ENCODE measurements around the gene HMOX2.

HMOX2 gene

DNA sequence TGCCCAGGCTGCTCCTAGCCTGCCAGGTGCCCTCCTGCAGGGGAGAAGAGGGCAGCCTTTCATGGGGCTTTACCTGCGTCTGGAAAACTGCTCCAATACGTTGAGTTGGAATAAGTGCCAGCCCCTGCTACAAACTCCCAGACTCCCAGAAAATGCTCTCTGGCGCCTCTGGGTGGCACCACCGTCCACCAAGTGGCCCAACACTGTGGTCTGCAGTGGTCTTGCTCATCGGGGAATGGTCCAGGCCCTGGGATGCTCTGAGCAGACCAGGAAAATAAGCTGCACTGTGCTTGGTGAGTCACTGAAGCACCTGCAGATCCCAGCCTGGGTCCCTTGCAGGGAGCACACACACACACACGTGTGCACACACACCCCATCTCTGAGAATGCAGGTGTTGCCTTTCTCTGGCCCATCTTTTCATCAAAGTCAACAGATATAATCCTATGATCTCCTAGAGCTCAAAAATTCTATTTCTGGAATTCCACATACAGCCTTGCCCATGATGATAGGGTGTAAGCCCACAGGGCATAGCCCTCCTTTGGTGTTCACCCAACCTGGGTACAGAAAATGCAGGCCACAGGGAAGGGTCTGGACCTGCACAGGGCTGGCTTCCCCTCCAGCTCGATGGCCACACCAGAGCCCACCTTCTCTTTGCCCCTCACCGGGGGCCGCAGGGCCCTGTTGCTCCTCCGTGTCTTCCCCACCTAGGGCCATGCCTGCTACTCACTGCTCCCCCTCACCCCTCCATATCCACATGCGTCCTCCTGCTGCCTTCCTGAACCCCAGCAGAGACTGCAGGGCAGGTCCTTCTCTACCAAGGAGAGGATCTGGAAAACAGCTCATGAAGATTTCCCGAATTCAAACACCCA is 41.8 kb downstream of the HMOX2 start:
- Histone ChIP-seq H3K9ac (ENCODE audit: low read length) (no peak overlapping the region), H3K4me1 (ENCODE audit: insufficient read depth, low read length) (peaks cover 30% of the 10 kb centered on the region)

DNA sequence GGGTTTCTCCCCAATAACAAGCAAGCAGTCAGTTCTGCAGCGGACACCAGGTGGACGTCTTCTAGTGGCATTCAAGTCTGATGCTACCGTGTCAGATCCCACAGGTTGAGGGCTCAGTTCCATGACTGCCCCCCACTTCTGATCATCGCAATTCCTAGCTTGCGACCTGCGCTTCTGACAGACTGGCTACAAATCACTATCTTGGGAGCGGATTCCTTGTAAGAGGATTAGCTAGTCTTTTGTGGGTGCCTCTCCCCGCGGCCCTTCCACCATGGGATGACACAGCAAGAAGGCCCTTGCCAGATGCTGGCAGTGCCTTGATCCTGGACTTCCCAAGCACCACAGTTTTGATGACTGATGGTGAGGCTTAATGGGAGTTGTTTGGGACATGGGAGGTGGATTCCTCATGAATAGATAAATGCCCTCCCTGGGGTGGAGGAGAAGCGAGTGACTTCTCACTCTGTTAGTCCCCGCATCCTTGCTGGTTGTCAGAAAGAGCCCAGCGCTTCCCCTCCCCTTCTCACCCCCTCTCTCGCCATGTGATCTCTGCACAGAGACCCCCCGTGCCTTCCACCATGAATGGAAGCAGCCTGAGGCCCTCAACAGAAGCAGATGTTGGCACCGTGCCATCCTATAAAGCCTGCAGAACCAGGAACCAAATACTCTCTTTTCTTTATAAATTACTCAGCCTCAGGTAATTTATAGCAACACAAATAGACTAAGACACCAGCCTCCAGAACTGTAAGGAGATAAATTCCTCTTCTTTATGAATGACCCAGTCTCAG is 43.3 kb downstream of the HMOX2 start:
- H3K9ac ChIP-seq (ENCODE audit: low read length): no peak overlapping the region
- H3K27me3 ChIP-seq (ENCODE audit: control insufficient read depth in 1 of 2, insufficient read depth in 2 of 2, low read length in 2 of 2): no peaks in the 10 kb centered on the region
- no peak overlapping the region for H3K27ac ChIP-seq (ENCODE audit: low read depth, low read length)
- H3K9me3 ChIP-seq (ENCODE audit: low read length): no peaks in the 10 kb centered on the region
- H3K36me3 ChIP-seq (ENCODE audit: insufficient read depth, low read length): no peaks in the 10 kb centered on the region
- no peak overlapping the region for H3K4me3 ChIP-seq (ENCODE audit: low read depth in 1 of 2, low read length in 2 of 2)
- peaks cover 24% of the 10 kb centered on the region for H3K4me1 ChIP-seq (ENCODE audit: insufficient read depth, low read length)

More for the DNA sequence above, 41.8 kb downstream of the HMOX2 start:
- Histone ChIP-seq H3K9me3 (ENCODE audit: low read length) (no peaks in the 10 kb centered on the region), H3K27ac (ENCODE audit: low read depth, low read length) (no peak overlapping the region), H3K36me3 (ENCODE audit: insufficient read depth, low read length) (no peaks in the 10 kb centered on the region), H3K27me3 (ENCODE audit: control insufficient read depth in 1 of 2, insufficient read depth in 2 of 2, low read length in 2 of 2) (no peaks in the 10 kb centered on the region), H3K4me3 (ENCODE audit: low read depth in 1 of 2, low read length in 2 of 2) (no peak overlapping the region)

DNA sequence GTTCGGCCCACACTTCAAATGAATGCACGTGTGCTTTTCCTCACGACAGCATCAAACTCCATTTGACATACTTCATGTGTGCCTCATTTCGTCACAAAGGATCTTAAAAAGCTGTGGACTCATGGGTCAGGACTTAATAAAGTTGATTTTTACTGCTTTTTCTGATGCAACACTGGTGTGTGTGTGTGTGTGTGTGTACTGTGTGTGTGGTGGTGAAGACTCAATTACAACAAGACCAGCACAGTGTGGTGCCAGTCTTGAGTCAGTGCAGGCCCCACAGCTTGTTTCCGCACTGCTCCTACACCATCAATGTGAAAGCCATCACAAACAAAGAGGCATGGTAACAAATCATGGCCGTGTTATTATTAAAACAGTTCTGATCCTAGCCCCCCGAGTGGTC is 44.7 kb downstream of the HMOX2 start:
- no peak overlapping the region for H3K27ac ChIP-seq (ENCODE audit: low read depth, low read length)
- no peaks in the 10 kb centered on the region for H3K27me3 ChIP-seq (ENCODE audit: control insufficient read depth in 1 of 2, insufficient read depth in 2 of 2, low read length in 2 of 2)
- no peaks in the 10 kb centered on the region for H3K9me3 ChIP-seq (ENCODE audit: low read length)
- H3K36me3 ChIP-seq (ENCODE audit: insufficient read depth, low read length): no peaks in the 10 kb centered on the region
- H3K4me3 ChIP-seq (ENCODE audit: low read depth in 1 of 2, low read length in 2 of 2): no peak overlapping the region
- H3K4me1 ChIP-seq (ENCODE audit: insufficient read depth, low read length): peaks cover 14% of the 10 kb centered on the region
- no peak overlapping the region for H3K9ac ChIP-seq (ENCODE audit: low read length)

DNA sequence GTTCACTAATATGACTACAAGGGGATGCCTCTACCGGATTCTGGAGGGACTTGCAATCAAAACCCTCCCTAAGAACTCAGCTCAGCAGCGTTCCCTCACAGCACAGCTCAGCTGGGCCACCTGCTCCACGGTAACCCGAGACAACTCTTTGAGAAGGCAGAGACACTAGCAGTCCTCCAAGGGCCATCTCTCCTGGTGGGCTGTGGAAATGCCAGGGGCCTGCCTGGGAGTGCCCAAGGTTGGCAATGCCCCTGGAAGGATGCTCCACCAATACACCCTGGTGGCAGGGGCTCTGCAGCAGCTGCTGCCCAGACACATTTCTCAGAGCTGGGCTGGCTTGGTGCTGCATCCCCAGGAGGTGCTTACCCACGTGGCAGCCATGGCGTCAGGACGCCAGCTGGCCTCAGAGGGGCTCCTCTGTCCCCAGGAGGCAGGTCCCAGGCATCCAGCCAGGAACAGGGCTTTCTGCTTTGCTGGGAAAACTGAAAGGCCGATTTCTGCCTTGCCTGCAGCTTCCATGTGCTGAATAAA is 45.9 kb downstream of the HMOX2 start:
- Histone ChIP-seq H3K27ac (ENCODE audit: low read depth, low read length) (no peak overlapping the region), H3K4me1 (ENCODE audit: insufficient read depth, low read length) (peaks cover 5% of the 10 kb centered on the region), H3K9ac (ENCODE audit: low read length) (no peak overlapping the region), H3K27me3 (ENCODE audit: control insufficient read depth in 1 of 2, insufficient read depth in 2 of 2, low read length in 2 of 2) (no peaks in the 10 kb centered on the region), H3K9me3 (ENCODE audit: low read length) (no peaks in the 10 kb centered on the region), H3K36me3 (ENCODE audit: insufficient read depth, low read length) (no peaks in the 10 kb centered on the region), H3K4me3 (ENCODE audit: low read depth in 1 of 2, low read length in 2 of 2) (no peak overlapping the region)

DNA sequence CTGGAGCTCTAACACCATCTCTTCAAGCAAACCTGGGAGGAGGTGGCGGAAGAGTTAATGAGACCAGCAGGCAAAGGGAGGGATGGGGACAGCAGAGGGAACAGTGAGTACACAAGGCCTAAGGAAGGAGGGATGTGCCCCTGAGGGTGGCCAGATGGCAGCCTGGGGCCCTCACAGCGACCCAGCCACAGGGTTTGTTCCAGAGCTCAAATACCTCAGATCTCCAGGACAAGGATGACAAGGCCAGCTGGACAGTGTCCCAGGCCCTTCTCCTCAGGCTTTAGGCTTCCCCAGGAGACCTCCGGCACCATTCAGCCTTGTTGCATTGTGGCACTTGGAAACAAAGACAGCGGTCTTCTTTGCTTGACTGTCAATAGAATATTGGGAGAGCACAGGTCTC is 47.5 kb downstream of the HMOX2 start:
- H3K4me3 ChIP-seq (ENCODE audit: low read depth in 1 of 2, low read length in 2 of 2): no peak overlapping the region
- no peaks in the 10 kb centered on the region for H3K27me3 ChIP-seq (ENCODE audit: control insufficient read depth in 1 of 2, insufficient read depth in 2 of 2, low read length in 2 of 2)
- no peaks in the 10 kb centered on the region for H3K36me3 ChIP-seq (ENCODE audit: insufficient read depth, low read length)
- H3K9me3 ChIP-seq (ENCODE audit: low read length): no peaks in the 10 kb centered on the region
- no peak overlapping the region for H3K27ac ChIP-seq (ENCODE audit: low read depth, low read length)
- H3K4me1 ChIP-seq (ENCODE audit: insufficient read depth, low read length): peaks cover 4% of the 10 kb centered on the region
- no peak overlapping the region for H3K9ac ChIP-seq (ENCODE audit: low read length)

DNA sequence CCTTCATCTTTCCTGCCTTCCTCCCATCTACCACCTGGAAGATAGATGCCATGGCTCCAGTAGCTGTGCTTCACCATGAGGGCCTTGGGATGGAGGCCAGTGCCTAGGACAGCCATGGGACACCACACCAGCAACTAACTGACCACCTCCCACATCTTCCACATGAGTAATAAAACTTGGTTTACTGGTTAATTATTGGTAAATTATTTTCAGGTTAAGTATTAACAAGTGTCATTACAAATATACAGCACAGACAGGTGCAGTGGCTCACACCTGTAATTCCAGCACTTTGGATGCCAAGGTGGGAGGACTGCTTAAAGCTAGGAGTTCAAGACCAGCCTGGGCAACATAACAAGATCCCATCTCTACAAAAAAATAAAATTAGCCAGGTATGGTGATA is 48.4 kb downstream of the HMOX2 start:
- peaks cover 11% of the 10 kb centered on the region for H3K4me1 ChIP-seq (ENCODE audit: insufficient read depth, low read length)
- no peak overlapping the region for H3K4me3 ChIP-seq (ENCODE audit: low read depth in 1 of 2, low read length in 2 of 2)
- H3K27me3 ChIP-seq (ENCODE audit: control insufficient read depth in 1 of 2, insufficient read depth in 2 of 2, low read length in 2 of 2): no peaks in the 10 kb centered on the region
- no peaks in the 10 kb centered on the region for H3K9me3 ChIP-seq (ENCODE audit: low read length)
- H3K36me3 ChIP-seq (ENCODE audit: insufficient read depth, low read length): no peaks in the 10 kb centered on the region
- H3K27ac ChIP-seq (ENCODE audit: low read depth, low read length): no peak overlapping the region
- H3K9ac ChIP-seq (ENCODE audit: low read length): no peak overlapping the region

DNA sequence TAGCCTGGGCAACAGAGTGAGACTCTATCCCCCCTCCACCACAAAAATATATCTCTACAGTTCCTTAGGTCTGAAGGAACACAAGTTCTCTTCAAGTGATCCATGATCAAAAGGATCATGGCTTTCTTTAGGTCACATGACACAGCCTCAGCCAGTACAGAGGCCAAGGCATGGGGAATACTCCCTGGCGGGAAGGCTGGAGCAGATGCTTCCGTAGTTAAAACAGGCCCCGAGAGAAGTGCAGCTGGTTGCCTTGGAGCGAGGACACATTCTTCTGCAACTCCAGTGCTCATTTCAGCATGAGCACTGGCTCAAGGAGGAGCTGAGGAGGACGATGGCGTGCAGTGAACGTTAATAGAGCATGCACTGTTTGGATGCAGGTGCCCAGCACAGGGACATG is 48.9 kb downstream of the HMOX2 start:
- Histone ChIP-seq H3K9me3 (ENCODE audit: low read length) (no peaks in the 10 kb centered on the region), H3K27ac (ENCODE audit: low read depth, low read length) (no peak overlapping the region), H3K4me1 (ENCODE audit: insufficient read depth, low read length) (peaks cover 16% of the 10 kb centered on the region), H3K9ac (ENCODE audit: low read length) (no peak overlapping the region), H3K4me3 (ENCODE audit: low read depth in 1 of 2, low read length in 2 of 2) (no peak overlapping the region), H3K27me3 (ENCODE audit: control insufficient read depth in 1 of 2, insufficient read depth in 2 of 2, low read length in 2 of 2) (no peaks in the 10 kb centered on the region), H3K36me3 (ENCODE audit: insufficient read depth, low read length) (no peaks in the 10 kb centered on the region)

DNA sequence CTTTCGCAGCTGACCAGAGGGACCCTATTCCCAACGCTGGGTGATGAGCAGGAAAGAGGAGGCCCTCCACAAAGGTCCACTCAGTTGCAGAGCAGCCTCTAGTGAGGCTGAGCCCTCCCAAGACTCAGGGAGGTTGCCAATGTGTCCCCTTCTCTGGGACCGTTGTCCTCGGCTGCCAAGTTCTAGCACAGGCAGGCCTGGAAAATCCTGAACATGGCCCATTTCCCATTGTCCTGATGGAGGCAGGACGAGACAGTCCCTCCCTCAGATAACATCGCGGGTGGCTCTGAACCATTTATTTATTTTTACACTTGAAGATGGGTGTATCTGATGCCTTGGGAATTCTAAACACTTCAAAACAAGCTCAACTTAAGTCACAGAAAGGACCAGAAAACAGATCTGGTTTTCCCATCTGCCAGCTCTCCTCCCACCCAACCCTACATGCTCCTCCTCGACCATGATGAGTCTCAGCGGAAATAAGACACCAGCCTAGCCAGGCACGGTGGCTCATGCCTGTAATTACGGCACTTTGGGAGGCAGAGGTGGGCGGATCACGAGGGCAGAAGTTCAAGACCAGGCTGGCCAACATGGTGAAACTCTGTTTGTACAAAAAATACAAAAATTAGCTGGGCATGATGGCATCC is 49.6 kb downstream of the HMOX2 start:
- Histone ChIP-seq H3K9ac (ENCODE audit: low read length) (no peak overlapping the region), H3K27ac (ENCODE audit: low read depth, low read length) (no peak overlapping the region), H3K4me3 (ENCODE audit: low read depth in 1 of 2, low read length in 2 of 2) (no peak overlapping the region), H3K9me3 (ENCODE audit: low read length) (no peaks in the 10 kb centered on the region), H3K4me1 (ENCODE audit: insufficient read depth, low read length) (peaks cover 16% of the 10 kb centered on the region), H3K36me3 (ENCODE audit: insufficient read depth, low read length) (no peaks in the 10 kb centered on the region), H3K27me3 (ENCODE audit: control insufficient read depth in 1 of 2, insufficient read depth in 2 of 2, low read length in 2 of 2) (no peaks in the 10 kb centered on the region)

DNA sequence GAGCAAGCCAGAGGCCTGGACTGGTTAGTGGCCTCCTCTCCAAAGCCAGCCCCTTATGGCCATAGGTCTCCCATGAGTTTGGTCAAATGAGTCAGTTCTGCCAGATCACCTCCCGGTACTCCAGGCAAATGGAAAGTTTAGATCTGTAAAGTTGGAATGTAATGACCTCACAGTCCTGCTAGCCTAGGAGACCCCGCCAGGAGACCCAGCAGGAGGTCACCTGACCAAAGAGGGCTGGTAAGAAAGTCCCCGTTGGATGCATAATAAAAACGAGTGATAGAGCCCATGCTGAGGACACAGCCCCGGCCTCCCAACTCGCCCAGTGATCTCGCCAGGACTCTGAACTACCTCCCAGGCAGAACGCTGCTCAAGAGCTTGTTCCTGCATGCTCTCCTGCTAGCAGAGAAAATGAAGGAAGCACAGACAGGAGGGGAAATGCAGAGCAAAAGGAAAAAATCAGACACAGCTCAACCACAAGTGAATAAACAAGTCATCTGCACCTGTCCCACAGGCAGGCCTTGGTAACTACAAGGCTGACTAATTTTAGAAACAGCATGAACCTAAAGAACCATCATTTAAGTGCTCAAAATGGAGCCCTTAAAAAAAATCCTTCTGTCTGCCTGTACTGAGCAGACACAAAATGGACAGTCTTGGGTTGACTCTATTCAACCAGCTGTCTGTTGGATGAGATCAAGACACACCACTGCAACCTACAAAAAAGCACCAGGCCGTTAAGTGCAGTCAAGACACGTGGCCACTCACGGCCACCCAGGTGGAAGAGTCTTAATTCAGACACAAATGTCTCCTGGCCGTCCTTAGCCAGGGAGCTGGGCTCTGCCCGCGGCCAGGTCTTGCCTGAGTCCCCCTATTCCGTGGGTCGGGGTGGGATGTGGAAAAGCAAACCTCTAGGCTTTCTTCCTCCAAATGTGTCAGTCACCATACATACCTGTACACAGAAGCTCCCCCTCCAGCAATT is 53.2 kb downstream of the HMOX2 start:
- no peak overlapping the region for H3K27ac ChIP-seq (ENCODE audit: low read depth, low read length)
- no peaks in the 10 kb centered on the region for H3K27me3 ChIP-seq (ENCODE audit: control insufficient read depth in 1 of 2, insufficient read depth in 2 of 2, low read length in 2 of 2)
- H3K9me3 ChIP-seq (ENCODE audit: low read length): no peaks in the 10 kb centered on the region
- H3K9ac ChIP-seq (ENCODE audit: low read length): no peak overlapping the region
- no peaks in the 10 kb centered on the region for H3K36me3 ChIP-seq (ENCODE audit: insufficient read depth, low read length)
- no peak overlapping the region for H3K4me3 ChIP-seq (ENCODE audit: low read depth in 1 of 2, low read length in 2 of 2)
- H3K4me1 ChIP-seq (ENCODE audit: insufficient read depth, low read length): peaks cover 16% of the 10 kb centered on the region

DNA sequence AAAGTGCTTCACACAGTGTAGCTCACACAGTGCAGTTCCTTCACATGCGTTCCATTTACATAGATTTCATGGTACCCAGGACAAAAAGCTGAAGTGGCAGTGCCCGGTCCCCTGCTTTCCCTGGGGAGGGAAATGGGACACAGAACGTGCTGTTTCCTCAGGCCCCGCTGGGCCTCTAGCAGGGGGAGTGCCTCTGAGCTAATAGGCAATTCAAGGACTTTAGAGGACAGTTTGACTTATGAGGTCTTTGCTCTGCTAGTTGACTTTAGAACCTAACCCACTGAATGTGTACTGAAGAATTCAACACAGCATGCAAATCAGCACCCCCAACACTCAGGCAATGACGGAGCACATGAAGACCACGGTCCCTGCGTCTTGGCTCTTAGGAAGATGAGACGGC is 55.6 kb downstream of the HMOX2 start:
- no peak overlapping the region for H3K27ac ChIP-seq (ENCODE audit: low read depth, low read length)
- H3K9me3 ChIP-seq (ENCODE audit: low read length): no peaks in the 10 kb centered on the region
- no peak overlapping the region for H3K4me3 ChIP-seq (ENCODE audit: low read depth in 1 of 2, low read length in 2 of 2)
- no peaks in the 10 kb centered on the region for H3K27me3 ChIP-seq (ENCODE audit: control insufficient read depth in 1 of 2, insufficient read depth in 2 of 2, low read length in 2 of 2)
- no peaks in the 10 kb centered on the region for H3K36me3 ChIP-seq (ENCODE audit: insufficient read depth, low read length)
- peaks cover 14% of the 10 kb centered on the region for H3K4me1 ChIP-seq (ENCODE audit: insufficient read depth, low read length)
- no peak overlapping the region for H3K9ac ChIP-seq (ENCODE audit: low read length)
